ENCODE measurements around the gene MGLL. TPM values are rescaled to one million over a fixed set of nuclear protein-coding genes. Genes with fewer than 3 reads are reported as not detected.
A peak's percentile ranks its signal among the peaks of the same experiment; 100 is the strongest.

MGLL gene
- total RNA-seq, 4 donors from 2014 or later = 37.9 to 54.3 (median 45.2) TPM

GRCh38 chr3:127789051-127789450 lies 33.3 kb downstream of the MGLL start:
- WGBS = 81% methylated on average over 5 of the region's 5 CpGs
- Histone ChIP-seq H3K27me3 (no peaks in the 10 kb centered on the region), H3K36me3 (no peaks in the 10 kb centered on the region), H3K9me3 (no peaks in the 10 kb centered on the region), H3K4me1 (peaks cover 57% of the 10 kb centered on the region), H3K27ac (no peak overlapping the region), H3K4me3 (no peak overlapping the region)
- DNase-seq (ENCODE audit: low spot score in 2 of 2) = no peak
- TF ChIP-seq CTCF (IDR thresholded peaks at IDR 0.05) = no peak
- no peak for TF ChIP-seq EP300 (IDR thresholded peaks at IDR 0.05)
- no peak for TF ChIP-seq POLR2AphosphoS5 (IDR thresholded peaks at IDR 0.05)
- TF ChIP-seq POLR2A (IDR thresholded peaks at IDR 0.05) = no peak

DNA sequence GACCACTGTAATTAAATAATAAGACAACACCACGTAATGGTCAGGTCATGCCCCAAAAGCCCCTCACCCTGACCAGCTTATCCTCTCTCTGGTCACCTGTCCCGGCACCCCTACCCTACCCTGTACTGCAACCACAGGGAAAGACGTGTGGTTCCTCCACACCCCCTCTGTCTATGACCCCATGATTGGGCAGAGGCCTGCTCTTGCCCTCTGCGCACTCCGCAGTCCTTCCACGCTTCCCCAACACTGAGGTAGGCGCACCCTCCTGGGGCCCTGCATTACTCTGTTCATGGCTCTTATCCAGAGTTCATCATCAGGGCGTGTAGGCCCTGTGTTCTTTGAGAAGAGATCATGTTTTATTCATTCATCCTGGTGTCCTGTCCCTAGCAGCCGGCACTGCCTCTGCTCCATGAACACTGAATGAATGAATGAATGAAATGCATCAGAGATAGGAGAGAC lies 33.8 kb downstream of the MGLL start:
- TF ChIP-seq CTCF (IDR thresholded peaks at IDR 0.05) (no peak), POLR2AphosphoS5 (IDR thresholded peaks at IDR 0.05) (no peak), EP300 (IDR thresholded peaks at IDR 0.05) (no peak), POLR2A (IDR thresholded peaks at IDR 0.05) (no peak)
- DNase-seq (ENCODE audit: low spot score in 2 of 2) = peak in 1 of 2 donors; percentile 53
- no peak overlapping the region for H3K27ac ChIP-seq
- no peaks in the 10 kb centered on the region for H3K9me3 ChIP-seq
- H3K36me3 ChIP-seq = no peaks in the 10 kb centered on the region
- H3K4me3 ChIP-seq = no peak overlapping the region
- peaks cover 55% of the 10 kb centered on the region for H3K4me1 ChIP-seq
- no peaks in the 10 kb centered on the region for H3K27me3 ChIP-seq
- 82% methylated on average over 9 of the region's 9 CpGs for WGBS

GRCh38 chr3:127787571-127788365 lies 34.5 kb downstream of the MGLL start:
- WGBS = 87% methylated on average over 16 of the region's 16 CpGs
- DNase-seq (ENCODE audit: low spot score in 2 of 2) = peak in 1 of 2 donors; percentile 52
- H3K4me3 ChIP-seq = no peak overlapping the region
- no peaks in the 10 kb centered on the region for H3K9me3 ChIP-seq
- H3K27me3 ChIP-seq = no peaks in the 10 kb centered on the region
- TF ChIP-seq EP300 (IDR thresholded peaks at IDR 0.05) (no peak), CTCF (IDR thresholded peaks at IDR 0.05) (no peak), POLR2AphosphoS5 (IDR thresholded peaks at IDR 0.05) (no peak), POLR2A (IDR thresholded peaks at IDR 0.05) (no peak)
- H3K27ac ChIP-seq = peak overlapping the region; percentile 2
- no peaks in the 10 kb centered on the region for H3K36me3 ChIP-seq
- H3K4me1 ChIP-seq = peaks cover 48% of the 10 kb centered on the region

- TF ChIP-seq POLR2AphosphoS5 (IDR thresholded peaks at IDR 0.05) (no peak), EP300 (IDR thresholded peaks at IDR 0.05) (no peak)
- peak; percentile 74 to 78 for DNase-seq (ENCODE audit: low spot score in 2 of 2)
- Histone ChIP-seq H3K4me3 (no peak overlapping the region), H3K27me3 (no peaks in the 10 kb centered on the region), H3K36me3 (no peaks in the 10 kb centered on the region), H3K4me1 (peaks cover 49% of the 10 kb centered on the region), H3K9me3 (no peaks in the 10 kb centered on the region), H3K27ac (peak overlapping the region; percentile 2)
- 78% methylated on average over 9 of the region's 9 CpGs for WGBS
Observed at GRCh38 chr3:127787071-127787490, 35.2 kb downstream of the MGLL start.

DNA sequence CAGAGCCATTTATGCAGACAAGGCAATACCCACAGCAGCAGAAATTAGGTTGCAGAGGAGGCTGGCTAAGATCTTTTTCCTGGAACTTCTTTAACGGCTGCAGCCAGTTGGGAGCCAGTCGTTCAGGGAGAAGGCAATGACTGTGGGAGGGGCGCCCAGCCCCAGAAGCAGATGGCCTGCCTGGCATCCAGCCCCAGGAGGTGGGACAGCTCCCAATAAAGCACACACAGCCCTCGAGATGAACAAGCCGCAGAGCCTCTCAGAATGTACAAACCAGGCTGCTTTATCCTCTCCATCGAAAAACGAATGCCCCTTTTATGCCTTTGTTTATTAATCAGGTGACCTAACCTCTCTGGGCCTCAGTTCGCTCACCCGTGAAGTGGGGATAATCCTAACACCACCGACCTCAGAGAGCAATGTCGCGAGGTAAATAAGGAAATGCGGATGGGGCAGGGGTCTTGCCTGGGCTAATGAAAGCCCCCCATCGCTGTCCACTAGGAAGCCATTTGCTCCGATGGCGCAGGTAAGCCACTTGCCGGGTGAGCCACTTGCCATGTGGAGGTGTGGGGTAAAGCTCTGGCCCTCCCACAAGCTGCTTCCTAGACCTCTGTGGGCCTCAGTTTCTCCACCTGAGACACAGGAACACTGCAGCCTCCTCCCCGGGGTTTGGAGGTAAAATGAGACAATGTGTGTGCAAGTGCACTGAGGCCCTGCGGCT lies 35.8 kb downstream of the MGLL start:
- no peaks in the 10 kb centered on the region for H3K9me3 ChIP-seq
- no peaks in the 10 kb centered on the region for H3K27me3 ChIP-seq
- peak overlapping the region; percentile 2 for H3K27ac ChIP-seq
- no peak for TF ChIP-seq EP300 (IDR thresholded peaks at IDR 0.05)
- H3K36me3 ChIP-seq = no peaks in the 10 kb centered on the region
- DNase-seq (ENCODE audit: low spot score in 2 of 2) = peak; percentile 89 to 90
- H3K4me1 ChIP-seq = peaks cover 49% of the 10 kb centered on the region
- H3K4me3 ChIP-seq = no peak overlapping the region
- 64% methylated on average over 12 of the region's 19 CpGs for whole genome bisulfite sequencing

- TF ChIP-seq EP300 (IDR thresholded peaks at IDR 0.05) (no peak), CTCF (IDR thresholded peaks at IDR 0.05) (no peak), POLR2AphosphoS5 (IDR thresholded peaks at IDR 0.05) (no peak), POLR2A (IDR thresholded peaks at IDR 0.05) (no peak)
- no peaks in the 10 kb centered on the region for H3K9me3 ChIP-seq
- peaks cover 53% of the 10 kb centered on the region for H3K4me1 ChIP-seq
- no peak for DNase-seq (ENCODE audit: low spot score in 2 of 2)
- no peak overlapping the region for H3K4me3 ChIP-seq
- no peaks in the 10 kb centered on the region for H3K36me3 ChIP-seq
- H3K27me3 ChIP-seq = no peaks in the 10 kb centered on the region
- no peak overlapping the region for H3K27ac ChIP-seq
- WGBS = 68% methylated on average over 11 of the region's 12 CpGs
Observed at GRCh38 chr3:127785711-127786265, 36.5 kb downstream of the MGLL start.

All from suprapubic skin (tissue), 4 donors.